HUES64 (cell line): Measurements from ENCODE around the gene SMG7.

ENCODE experiments used
- H3K27ac ChIP-seq: 2 replicates; pipeline ENCODE4 v1.7.0; 2013; ENCODE audit warnings: low read depth, low read length, inconsistent platforms
- H3K27me3 ChIP-seq: 2 replicates; pipeline ENCODE4 v1.6.1; 2013; ENCODE audit warnings: mild to moderate bottlenecking, low read length; ENCODE audit not compliant: insufficient read depth
- H3K36me3 ChIP-seq: 2 replicates; pipeline ENCODE4 v1.6.1; 2013; ENCODE audit warnings: mild to moderate bottlenecking, low read length; ENCODE audit not compliant: insufficient read depth
- H3K4me1 ChIP-seq: 2 replicates; pipeline ENCODE4 v1.6.1; 2013; ENCODE audit warnings: mild to moderate bottlenecking, low read length, moderate library complexity; ENCODE audit not compliant: insufficient read depth
- H3K4me3 ChIP-seq: 2 replicates; pipeline ENCODE4 v1.5.1; 2013; ENCODE audit warnings: mild to moderate bottlenecking, low read length, moderate library complexity
- H3K9ac ChIP-seq: 2 replicates; pipeline ENCODE4 v1.6.1; 2013; ENCODE audit warnings: mild to moderate bottlenecking, low read depth, low read length
- H3K9me3 ChIP-seq: 2 replicates; pipeline ENCODE4 v1.6.1; 2013; ENCODE audit warnings: low read depth, low read length; ENCODE audit not compliant: insufficient read depth
- WGBS: fragments of 150-250, 120-280 bp; methylation state at CpG from one replicate; pipeline ENCODE4 v1.1.7; 2013; ENCODE audit warnings: missing lambda C conversion rate; 5-methylcytosine and 5-hydroxymethylcytosine counted together

SMG7 gene

DNA sequence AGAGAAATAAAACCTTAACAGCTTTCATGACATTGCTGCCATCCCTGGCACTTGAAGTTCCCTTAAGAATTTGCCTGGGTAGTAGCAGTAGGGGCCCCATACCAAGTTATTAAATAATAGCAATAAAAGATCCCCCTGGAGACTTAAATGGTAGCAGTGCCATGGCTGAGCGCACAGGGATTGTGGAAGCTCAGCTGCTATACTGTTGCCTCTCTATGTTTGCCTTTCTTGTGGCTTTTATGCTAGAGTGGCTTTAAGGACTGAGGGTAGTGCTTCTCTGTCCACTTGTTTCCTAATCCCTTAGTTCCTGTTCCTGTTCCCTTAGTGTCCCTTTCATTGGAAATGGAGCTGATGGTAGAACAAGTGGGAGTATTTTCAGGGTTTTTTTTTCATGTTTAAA lies 75.8 kb downstream of the SMG7 start:
- H3K27me3 ChIP-seq, result no peaks in the 10 kb centered on the region
- no peaks in the 10 kb centered on the region for H3K9me3 ChIP-seq
- peaks cover 33% of the 10 kb centered on the region for H3K4me1 ChIP-seq
- H3K4me3 ChIP-seq, result no peak overlapping the region
- H3K27ac ChIP-seq, result no peak overlapping the region
- H3K9ac ChIP-seq, result no peak overlapping the region
- WGBS, result 94% methylated on average over 1 of the region's 1 CpG
- peaks cover 95% of the 10 kb centered on the region for H3K36me3 ChIP-seq

DNA sequence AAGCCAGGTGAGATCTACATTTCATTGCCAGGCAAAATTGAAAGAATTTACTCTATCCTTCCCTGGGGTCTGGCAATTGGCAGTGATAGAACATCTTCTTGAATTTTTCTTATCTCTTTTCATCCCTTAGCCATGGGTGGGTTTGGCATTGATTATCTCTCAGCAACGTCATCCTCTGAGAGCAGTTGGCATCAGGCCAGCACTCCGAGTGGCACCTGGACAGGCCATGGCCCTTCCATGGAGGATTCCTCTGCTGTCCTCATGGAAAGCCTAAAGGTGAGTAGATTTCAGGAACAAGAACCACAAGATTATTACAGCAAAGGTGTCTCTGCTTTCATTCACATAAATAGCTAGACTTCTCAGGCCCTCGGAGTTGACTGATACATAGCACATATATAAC lies 78.6 kb downstream of the SMG7 start:
- Histone ChIP-seq H3K36me3 (peaks cover 93% of the 10 kb centered on the region), H3K4me1 (peaks cover 21% of the 10 kb centered on the region), H3K27me3 (no peaks in the 10 kb centered on the region), H3K9ac (no peak overlapping the region), H3K9me3 (no peaks in the 10 kb centered on the region), H3K27ac (no peak overlapping the region), H3K4me3 (no peak overlapping the region)
- 91% methylated on average over 3 of the region's 3 CpGs for WGBS

GRCh38 chr1:183551924-183552323 lies 79.6 kb downstream of the SMG7 start:
- no peak overlapping the region for H3K27ac ChIP-seq
- peaks cover 12% of the 10 kb centered on the region for H3K4me1 ChIP-seq
- 96% methylated on average over 9 of the region's 9 CpGs for WGBS
- no peaks in the 10 kb centered on the region for H3K9me3 ChIP-seq
- H3K36me3 ChIP-seq, result peaks cover 90% of the 10 kb centered on the region
- no peak overlapping the region for H3K9ac ChIP-seq
- H3K27me3 ChIP-seq, result no peaks in the 10 kb centered on the region
- no peak overlapping the region for H3K4me3 ChIP-seq

GRCh38 chr1:183552441-183552840 lies 80.1 kb downstream of the SMG7 start:
- H3K4me1 ChIP-seq, result peaks cover 7% of the 10 kb centered on the region
- peaks cover 88% of the 10 kb centered on the region for H3K36me3 ChIP-seq
- 94% methylated on average over 7 of the region's 7 CpGs for WGBS
- H3K27me3 ChIP-seq, result no peaks in the 10 kb centered on the region
- no peaks in the 10 kb centered on the region for H3K9me3 ChIP-seq
- H3K4me3 ChIP-seq, result no peak overlapping the region
- no peak overlapping the region for H3K9ac ChIP-seq
- no peak overlapping the region for H3K27ac ChIP-seq

- Histone ChIP-seq H3K9me3 (no peaks in the 10 kb centered on the region), H3K4me3 (no peak overlapping the region), H3K36me3 (peaks cover 83% of the 10 kb centered on the region), H3K4me1 (peaks cover 4% of the 10 kb centered on the region; the same call in 1 of the 2 replicates), H3K27ac (no peak overlapping the region), H3K27me3 (no peaks in the 10 kb centered on the region), H3K9ac (no peak overlapping the region)
- 93% methylated on average over 6 of the region's 6 CpGs for WGBS
Observed at GRCh38 chr1:183552891-183553290, 80.6 kb downstream of the SMG7 start.

GRCh38 chr1:183553331-183553730 lies 81.0 kb downstream of the SMG7 start:
- peaks cover 79% of the 10 kb centered on the region for H3K36me3 ChIP-seq
- no peaks in the 10 kb centered on the region for H3K4me1 ChIP-seq
- H3K9ac ChIP-seq, result no peak overlapping the region
- 90% methylated on average over 5 of the region's 5 CpGs for WGBS
- no peaks in the 10 kb centered on the region for H3K9me3 ChIP-seq
- no peaks in the 10 kb centered on the region for H3K27me3 ChIP-seq
- H3K27ac ChIP-seq, result no peak overlapping the region
- H3K4me3 ChIP-seq, result no peak overlapping the region

GRCh38 chr1:183553764-183554163 lies 81.5 kb downstream of the SMG7 start:
- Histone ChIP-seq H3K27me3 (no peaks in the 10 kb centered on the region), H3K9me3 (no peaks in the 10 kb centered on the region), H3K4me1 (no peaks in the 10 kb centered on the region), H3K4me3 (no peak overlapping the region), H3K27ac (no peak overlapping the region), H3K36me3 (peaks cover 75% of the 10 kb centered on the region), H3K9ac (no peak overlapping the region)
- 82% methylated on average over 3 of the region's 3 CpGs for WGBS

DNA sequence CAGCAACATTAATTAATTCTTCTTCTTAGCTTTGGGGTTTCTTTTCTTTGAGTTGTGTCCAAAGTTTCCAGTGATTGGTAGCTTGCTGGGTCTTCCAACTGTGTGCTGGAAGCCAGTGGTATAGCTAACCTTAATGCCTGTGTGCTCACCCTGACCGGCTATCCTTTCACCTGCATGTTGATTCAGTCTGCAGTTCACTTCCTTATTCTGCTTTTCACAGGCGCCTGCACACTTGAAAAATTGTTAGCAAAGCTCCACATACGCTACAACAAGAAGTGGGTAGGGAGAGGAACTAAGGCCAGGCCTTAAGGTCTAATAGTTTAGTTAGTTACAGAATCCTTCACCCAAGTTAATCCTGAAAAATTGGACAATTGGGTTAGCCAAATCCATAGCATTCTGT lies 82.3 kb downstream of the SMG7 start:
- Histone ChIP-seq H3K4me1 (no peaks in the 10 kb centered on the region), H3K9me3 (no peaks in the 10 kb centered on the region), H3K27ac (no peak overlapping the region), H3K4me3 (no peak overlapping the region), H3K9ac (no peak overlapping the region), H3K36me3 (peaks cover 66% of the 10 kb centered on the region), H3K27me3 (no peaks in the 10 kb centered on the region)
- 96% methylated on average over 3 of the region's 3 CpGs for WGBS

- no peak overlapping the region for H3K4me3 ChIP-seq
- no peak overlapping the region for H3K27ac ChIP-seq
- H3K36me3 ChIP-seq, result peaks cover 22% of the 10 kb centered on the region
- no peaks in the 10 kb centered on the region for H3K27me3 ChIP-seq
- H3K9me3 ChIP-seq, result no peaks in the 10 kb centered on the region
- no peaks in the 10 kb centered on the region for H3K4me1 ChIP-seq
- no peak overlapping the region for H3K9ac ChIP-seq
Observed at GRCh38 chr1:183559061-183559460, 86.8 kb downstream of the SMG7 start.

DNA sequence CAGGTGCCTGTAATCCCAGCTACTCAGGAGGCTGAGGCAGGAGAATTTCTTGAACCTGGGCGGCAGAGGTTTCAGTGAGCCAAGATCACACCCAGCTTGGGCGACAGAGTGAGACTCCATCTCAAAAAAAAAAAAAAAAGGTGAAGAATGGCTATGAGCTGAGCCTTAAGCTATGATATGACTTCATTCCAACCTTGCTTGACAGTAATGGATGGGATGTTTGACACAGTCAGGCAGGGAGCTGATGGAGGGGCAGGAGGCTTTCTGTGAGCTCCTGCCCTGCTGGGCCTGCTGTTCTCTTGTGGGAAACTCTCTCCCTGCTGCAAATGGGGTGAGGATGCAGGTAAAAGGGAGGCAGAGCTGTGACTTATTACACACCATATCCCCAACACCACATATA lies 90.4 kb downstream of the SMG7 start:
- no peak overlapping the region for H3K27ac ChIP-seq
- no peak overlapping the region for H3K4me3 ChIP-seq
- H3K4me1 ChIP-seq, result no peaks in the 10 kb centered on the region
- no peaks in the 10 kb centered on the region for H3K9me3 ChIP-seq
- no peak overlapping the region for H3K9ac ChIP-seq
- H3K36me3 ChIP-seq, result no peaks in the 10 kb centered on the region
- H3K27me3 ChIP-seq, result no peaks in the 10 kb centered on the region
- 100% methylated on average over 2 of the region's 2 CpGs for WGBS

- WGBS, result 68% methylated on average over 4 of the region's 4 CpGs
- H3K9ac ChIP-seq, result no peak overlapping the region
- no peaks in the 10 kb centered on the region for H3K4me1 ChIP-seq
Observed at GRCh38 chr1:183565261-183565660, 93.0 kb downstream of the SMG7 start.

DNA sequence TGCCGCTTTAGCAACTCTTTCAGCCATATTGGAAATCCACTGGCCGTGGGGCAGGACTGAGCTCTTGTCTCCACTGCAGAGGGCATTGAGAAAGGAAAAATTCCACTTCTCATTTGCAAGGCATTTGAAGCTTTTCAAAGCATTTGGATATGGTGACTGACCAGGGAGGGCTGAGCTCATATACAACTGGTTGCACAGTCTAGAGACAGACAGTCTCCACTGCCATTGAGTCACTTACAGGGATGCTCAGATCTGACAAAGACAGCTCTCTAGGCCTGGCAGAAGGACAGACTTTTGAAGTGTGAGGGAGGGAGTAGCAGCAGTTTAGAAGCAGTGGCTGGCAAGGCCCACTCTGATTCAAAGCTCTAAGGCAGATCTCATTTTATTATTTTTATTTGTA lies 93.7 kb downstream of the SMG7 start:
- H3K36me3 ChIP-seq, result no peaks in the 10 kb centered on the region
- no peaks in the 10 kb centered on the region for H3K9me3 ChIP-seq
- H3K27me3 ChIP-seq, result no peaks in the 10 kb centered on the region
- no peaks in the 10 kb centered on the region for H3K4me1 ChIP-seq
- WGBS, result 88% methylated on average over 2 of the region's 2 CpGs
- no peak overlapping the region for H3K9ac ChIP-seq
- no peak overlapping the region for H3K4me3 ChIP-seq
- H3K27ac ChIP-seq, result no peak overlapping the region

More at GRCh38 chr1:183565261-183565660, 93.0 kb downstream of the SMG7 start:
- Histone ChIP-seq H3K27ac (no peak overlapping the region), H3K9me3 (no peaks in the 10 kb centered on the region), H3K36me3 (no peaks in the 10 kb centered on the region), H3K4me3 (no peak overlapping the region), H3K27me3 (no peaks in the 10 kb centered on the region)
